Neuronal stem cell (in vitro differentiated cells): Measurements from ENCODE around the gene KIAA0825.

ENCODE experiments used
- DNase-seq: peaks from one replicate; pipeline ENCODE4 v3.0.0-alpha.2; 2013; ENCODE audit warnings: low spot score
- H2AFZ ChIP-seq: one replicate; pipeline ENCODE4 v1.6.1; 2013; ENCODE audit warnings: mild to moderate bottlenecking, low read length, inconsistent platforms
- H2AK5ac ChIP-seq: 2 replicates; pipeline ENCODE4 v1.6.1; 2013; ENCODE audit warnings: low read depth, mild to moderate bottlenecking, inconsistent platforms, low read length, moderate library complexity, mixed read lengths
- H2BK120ac ChIP-seq: 2 replicates; pipeline ENCODE4 v1.6.1; 2013; ENCODE audit warnings: low read depth, mild to moderate bottlenecking, inconsistent platforms, low read length, moderate library complexity, mixed read lengths
- H2BK12ac ChIP-seq: one replicate; pipeline ENCODE4 v1.6.1; 2013; ENCODE audit warnings: low read length, inconsistent platforms
- H2BK15ac ChIP-seq: 2 replicates; pipeline ENCODE4 v1.6.1; 2013; ENCODE audit warnings: mild to moderate bottlenecking, low read length, inconsistent platforms, mixed read lengths
- H2BK5ac ChIP-seq: one replicate; pipeline ENCODE4 v1.6.1; 2013; ENCODE audit warnings: inconsistent platforms, mild to moderate bottlenecking, low read length, moderate library complexity
- H3K14ac ChIP-seq: one replicate; pipeline ENCODE4 v1.6.1; 2013; ENCODE audit warnings: low read length, inconsistent platforms
- H3K18ac ChIP-seq: 2 replicates; pipeline ENCODE4 v1.6.1; 2013; ENCODE audit warnings: low read length, inconsistent platforms
- H3K23ac ChIP-seq: 2 replicates; pipeline ENCODE4 v1.6.1; 2013; ENCODE audit warnings: low read depth, mild to moderate bottlenecking, mixed read lengths, low read length, inconsistent platforms; ENCODE audit not compliant: poor library complexity
- H3K27ac ChIP-seq: replicated peaks from 3 replicates; pipeline ENCODE4 v1.5.1; 2013; ENCODE audit warnings: low read length, inconsistent platforms
- H3K27me3 ChIP-seq, 3 experiments: 2 replicates each; pipeline ENCODE4 v1.6.1; 2013; ENCODE audit warnings: low read length in 3 of 3, mild to moderate bottlenecking in 2 of 3, inconsistent platforms in 1 of 3, low read depth in 1 of 3, mixed read lengths in 1 of 3, moderate library complexity in 1 of 3; ENCODE audit not compliant: control insufficient read depth in 3 of 3, insufficient read depth in 3 of 3
- H3K36me3 ChIP-seq, 2 donors: replicated peaks in 1 of 2; 2 replicates each; pipeline ENCODE4 v1.6.1; 2013; ENCODE audit warnings: low read length in 2 of 2; ENCODE audit not compliant: control insufficient read depth in 2 of 2, insufficient read depth in 2 of 2
- H3K4ac ChIP-seq: 2 replicates; pipeline ENCODE4 v1.6.1; 2013; ENCODE audit warnings: inconsistent platforms, mild to moderate bottlenecking, low read length, moderate library complexity
- H3K4me1 ChIP-seq, 2 donors: 1 replicate in 1 of 2; 2 replicates in 1 of 2; pipeline ENCODE4 v1.6.1; 2013; ENCODE audit warnings: low read length in 2 of 2, low read depth in 1 of 2; ENCODE audit not compliant: control insufficient read depth in 2 of 2, insufficient read depth in 1 of 2
- H3K4me2 ChIP-seq: one replicate; pipeline ENCODE4 v1.6.1; 2013; ENCODE audit warnings: mild to moderate bottlenecking, low read length, inconsistent platforms; ENCODE audit not compliant: insufficient read depth, poor library complexity, severe bottlenecking
- H3K4me3 ChIP-seq, 2 donors: 2 replicates each; pipeline ENCODE4 v1.5.1; 2013; ENCODE audit warnings: low read length in 2 of 2, mild to moderate bottlenecking in 2 of 2, inconsistent platforms in 1 of 2, moderate library complexity in 1 of 2
- H3K79me1 ChIP-seq: one replicate; pipeline ENCODE4 v1.6.1; 2013; ENCODE audit warnings: low read depth, mild to moderate bottlenecking, inconsistent platforms, low read length, moderate library complexity
- H3K9ac ChIP-seq: one replicate; pipeline ENCODE4 v1.6.1; 2013; ENCODE audit warnings: mild to moderate bottlenecking, low read depth, low read length, inconsistent platforms; ENCODE audit not compliant: poor library complexity
- H3K9me3 ChIP-seq, 2 donors: replicated peaks in 1 of 2; 2 replicates each; pipeline versions ENCODE3 to v1.6.1; 2013; ENCODE audit warnings: low read length in 2 of 2, mild to moderate bottlenecking in 2 of 2, inconsistent platforms in 1 of 2, low read depth in 1 of 2, mixed read lengths in 1 of 2, moderate library complexity in 1 of 2; ENCODE audit not compliant: control insufficient read depth in 2 of 2, insufficient read depth in 1 of 2
- H4K8ac ChIP-seq: one replicate; pipeline ENCODE4 v1.6.1; 2013; ENCODE audit warnings: low read depth, mild to moderate bottlenecking, inconsistent platforms, low read length, moderate library complexity
- H4K91ac ChIP-seq: one replicate; pipeline ENCODE4 v1.6.1; 2013; ENCODE audit warnings: low read length, low read depth, mild to moderate bottlenecking, inconsistent platforms; ENCODE audit not compliant: poor library complexity
- WGBS, 2 donors: extraction: QIAGEN DNeasy Blood & Tissue Kit; methylation state at CpG; one replicate each; pipeline ENCODE4 v1.1.7; 2013; ENCODE audit warnings: missing lambda C conversion rate in 2 of 2, mixed read lengths in 1 of 2; ENCODE audit not compliant: insufficient read length in 2 of 2, insufficient replicate concordance in 1 of 2; ENCODE audit errors: extremely low coverage in 2 of 2; 5-methylcytosine and 5-hydroxymethylcytosine counted together

Gene KIAA0825

DNA sequence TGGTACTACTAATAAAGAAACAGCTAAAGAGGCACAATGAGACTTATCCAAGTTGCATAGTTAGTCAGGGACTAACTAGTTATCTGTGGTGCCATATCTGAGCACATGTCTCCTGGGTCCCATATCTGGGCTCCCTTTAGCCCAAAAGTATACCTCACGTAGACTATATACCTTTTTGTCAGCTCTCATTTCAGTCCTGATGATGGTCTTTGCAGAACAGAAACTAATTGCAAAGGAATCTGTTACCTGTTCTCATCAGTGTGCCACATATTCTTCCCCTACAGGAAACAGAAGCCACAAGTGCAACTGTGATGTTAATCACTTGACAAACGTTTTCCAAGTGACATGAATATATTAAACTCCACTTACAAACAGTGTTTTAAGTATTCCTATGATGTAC is 395.2 kb downstream of the KIAA0825 start:
- Histone ChIP-seq H3K27me3 (no peaks in the 10 kb centered on the region), H3K36me3 (no peaks in the 10 kb centered on the region), H2AK5ac (no peak overlapping the region), H4K91ac (no peak overlapping the region), H2BK12ac (no peak overlapping the region), H3K27ac (no peak overlapping the region), H3K9me3 (no peaks in the 10 kb centered on the region), H2BK5ac (no peak overlapping the region), H3K4me3 (no peak overlapping the region), H2AFZ (no peak overlapping the region), H3K4me2 (no peak overlapping the region), H2BK120ac (no peak overlapping the region), H3K79me1 (no peaks in the 10 kb centered on the region), H4K8ac (no peak overlapping the region), H3K9ac (no peak overlapping the region), H3K4me1 (no peaks in the 10 kb centered on the region), H3K4ac (no peak overlapping the region), H3K14ac (no peak overlapping the region), H3K18ac (no peak overlapping the region), H3K23ac (no peak overlapping the region), H2BK15ac (no peak overlapping the region)
- WGBS, 2 donors, result no CpG with 5 or more reads among the region's 2 CpGs
- DNase-seq, result no peak

DNA sequence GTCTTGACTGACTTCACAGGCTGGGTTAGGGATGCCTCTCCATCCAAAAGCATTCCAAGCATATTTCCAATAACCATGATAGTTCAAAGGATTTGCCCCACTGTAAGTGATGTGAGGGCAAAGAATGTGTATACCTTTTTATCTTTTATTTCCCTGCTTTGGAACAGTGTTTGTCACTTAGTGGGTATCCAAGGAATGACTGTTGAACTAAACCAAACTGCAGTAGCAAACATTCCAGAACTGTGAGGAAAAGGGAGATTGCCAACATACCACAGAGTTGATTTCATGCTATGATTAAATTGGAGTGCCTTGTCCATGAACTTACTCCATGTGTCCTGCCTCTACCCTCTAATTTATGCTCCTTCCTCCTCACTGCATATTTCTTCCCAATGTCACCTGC is 400.0 kb downstream of the KIAA0825 start:
- Histone ChIP-seq H3K27me3 (no peaks in the 10 kb centered on the region), H3K23ac (no peak overlapping the region), H3K14ac (no peak overlapping the region), H2AK5ac (no peak overlapping the region), H2AFZ (no peak overlapping the region), H3K4me1 (no peaks in the 10 kb centered on the region), H4K91ac (no peak overlapping the region), H3K4me3 (no peak overlapping the region), H3K9ac (no peak overlapping the region), H4K8ac (no peak overlapping the region), H3K18ac (no peak overlapping the region), H2BK12ac (no peak overlapping the region), H3K4me2 (no peak overlapping the region), H3K9me3 (no peaks in the 10 kb centered on the region), H3K79me1 (no peaks in the 10 kb centered on the region), H2BK5ac (no peak overlapping the region), H3K36me3 (no peaks in the 10 kb centered on the region), H3K4ac (no peak overlapping the region), H3K27ac (no peak overlapping the region), H2BK120ac (no peak overlapping the region), H2BK15ac (no peak overlapping the region)
- DNase-seq, result no peak

DNA sequence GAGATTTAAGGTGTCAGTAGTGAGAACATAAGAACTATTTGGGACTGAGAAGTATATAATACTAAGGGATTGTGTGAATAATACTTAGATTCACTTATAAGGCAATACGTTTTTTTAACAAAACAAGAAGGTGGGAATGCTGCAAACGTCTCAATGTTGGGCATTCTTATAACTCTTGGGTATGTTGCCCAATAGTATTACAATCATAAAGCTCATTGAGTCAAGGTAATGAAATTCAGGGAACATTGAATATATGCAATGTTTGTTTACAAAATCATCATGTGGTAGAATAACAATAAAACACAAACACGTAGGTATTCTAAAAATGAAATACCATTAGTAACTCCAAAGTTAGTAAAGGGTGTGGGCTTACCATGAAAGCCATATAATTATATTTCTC is 400.7 kb downstream of the KIAA0825 start:
- Histone ChIP-seq H3K4me2 (no peak overlapping the region), H2BK120ac (no peak overlapping the region), H3K4me3 (no peak overlapping the region), H4K91ac (no peak overlapping the region), H2BK15ac (no peak overlapping the region), H3K23ac (no peak overlapping the region), H3K9ac (no peak overlapping the region), H2BK5ac (no peak overlapping the region), H2BK12ac (no peak overlapping the region), H3K27ac (no peak overlapping the region), H3K14ac (no peak overlapping the region), H3K18ac (no peak overlapping the region), H3K9me3 (no peaks in the 10 kb centered on the region), H3K79me1 (no peaks in the 10 kb centered on the region), H4K8ac (no peak overlapping the region), H2AFZ (no peak overlapping the region), H2AK5ac (no peak overlapping the region), H3K36me3 (no peaks in the 10 kb centered on the region), H3K4me1 (no peaks in the 10 kb centered on the region), H3K27me3 (no peaks in the 10 kb centered on the region), H3K4ac (no peak overlapping the region)
- no CpG with 5 or more reads among the region's 3 CpGs for WGBS, 2 donors
- no peak for DNase-seq

DNA sequence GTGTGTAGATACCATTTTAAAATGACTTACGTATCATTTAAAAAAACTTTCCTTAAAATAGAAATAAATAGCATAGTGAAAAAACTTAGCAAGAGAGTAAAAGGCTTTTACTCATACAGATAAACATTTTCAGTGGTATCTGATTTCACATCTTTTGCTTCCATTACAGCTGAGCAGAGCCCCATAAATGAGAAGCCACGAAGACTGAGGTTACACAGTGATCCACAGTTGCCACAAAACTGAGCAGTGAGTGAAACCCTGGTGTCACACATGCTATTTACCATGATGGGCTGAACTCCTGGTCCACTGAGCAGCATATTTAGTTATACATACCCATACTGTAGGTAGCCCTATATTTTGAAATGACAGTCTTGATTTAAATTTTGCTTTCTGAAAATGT is 401.2 kb downstream of the KIAA0825 start:
- no peak overlapping the region for H3K27ac ChIP-seq
- no peak overlapping the region for H3K18ac ChIP-seq
- H3K4me3 ChIP-seq, result no peak overlapping the region
- no peak overlapping the region for H3K4ac ChIP-seq
- H2AK5ac ChIP-seq, result no peak overlapping the region
- H3K4me2 ChIP-seq, result no peak overlapping the region
- no peaks in the 10 kb centered on the region for H3K27me3 ChIP-seq
- no peak for DNase-seq
- WGBS, 2 donors, result no CpG with 5 or more reads among the region's 2 CpGs
- H2BK12ac ChIP-seq, result no peak overlapping the region
- no peaks in the 10 kb centered on the region for H3K4me1 ChIP-seq
- H4K8ac ChIP-seq, result no peak overlapping the region
- no peak overlapping the region for H2BK5ac ChIP-seq
- H3K36me3 ChIP-seq, result no peaks in the 10 kb centered on the region
- no peak overlapping the region for H2BK120ac ChIP-seq
- H2AFZ ChIP-seq, result no peak overlapping the region
- H3K9me3 ChIP-seq, result no peaks in the 10 kb centered on the region
- H3K23ac ChIP-seq, result no peak overlapping the region
- no peak overlapping the region for H4K91ac ChIP-seq
- H2BK15ac ChIP-seq, result no peak overlapping the region
- H3K14ac ChIP-seq, result no peak overlapping the region
- no peak overlapping the region for H3K9ac ChIP-seq
- no peaks in the 10 kb centered on the region for H3K79me1 ChIP-seq
